ENCODE data around the gene CFB.
A peak's percentile ranks its signal among the peaks of the same experiment; 100 is the strongest.
"Not testable (repeated sequence)": the region's sequence is repeated elsewhere in the genome, so short reads cannot be mapped to it uniquely, and the experiment has no call there.

Gene CFB

DNA sequence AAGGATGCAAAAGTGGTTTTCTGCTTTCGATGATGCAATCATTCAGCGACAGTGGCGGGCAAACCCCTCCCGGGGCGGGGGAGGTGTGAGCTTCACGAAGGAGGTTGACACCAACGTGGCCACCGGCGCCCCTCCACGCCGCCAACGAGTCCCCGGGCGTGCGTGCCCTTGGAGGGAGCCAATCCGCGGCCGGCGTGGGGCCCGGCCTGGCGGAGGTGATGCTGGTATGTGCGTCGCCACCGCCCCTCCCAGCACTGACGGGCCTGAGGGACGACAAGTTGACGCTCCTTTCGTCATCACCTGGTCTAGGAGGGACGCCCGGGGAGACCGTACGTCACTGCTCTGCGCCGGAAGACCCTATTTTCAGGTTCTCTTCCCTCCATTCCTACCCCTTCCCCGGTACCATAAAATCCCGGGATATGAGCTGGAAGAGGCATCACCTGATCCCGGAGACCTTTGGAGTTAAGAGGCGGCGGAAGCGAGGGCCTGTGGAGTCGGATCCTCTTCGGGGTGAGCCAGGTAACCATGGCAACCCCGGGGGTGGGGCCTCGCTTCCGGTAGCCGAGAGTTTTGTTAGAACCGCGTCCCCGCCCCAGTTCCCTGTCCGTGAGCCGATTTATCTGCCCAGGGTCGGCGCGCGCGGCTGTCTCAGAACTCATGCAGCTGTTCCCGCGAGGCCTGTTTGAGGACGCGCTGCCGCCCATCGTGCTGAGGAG is 26.3 kb downstream of the CFB start, which contains the start of gene DXO:
Gene DXO, minus strand, starts transcription at position 146 of the 716 bp plus-strand sequence. CDS start 463 bp downstream, outside the sequence.
- DNase-seq = peak; percentile 99

DNA sequence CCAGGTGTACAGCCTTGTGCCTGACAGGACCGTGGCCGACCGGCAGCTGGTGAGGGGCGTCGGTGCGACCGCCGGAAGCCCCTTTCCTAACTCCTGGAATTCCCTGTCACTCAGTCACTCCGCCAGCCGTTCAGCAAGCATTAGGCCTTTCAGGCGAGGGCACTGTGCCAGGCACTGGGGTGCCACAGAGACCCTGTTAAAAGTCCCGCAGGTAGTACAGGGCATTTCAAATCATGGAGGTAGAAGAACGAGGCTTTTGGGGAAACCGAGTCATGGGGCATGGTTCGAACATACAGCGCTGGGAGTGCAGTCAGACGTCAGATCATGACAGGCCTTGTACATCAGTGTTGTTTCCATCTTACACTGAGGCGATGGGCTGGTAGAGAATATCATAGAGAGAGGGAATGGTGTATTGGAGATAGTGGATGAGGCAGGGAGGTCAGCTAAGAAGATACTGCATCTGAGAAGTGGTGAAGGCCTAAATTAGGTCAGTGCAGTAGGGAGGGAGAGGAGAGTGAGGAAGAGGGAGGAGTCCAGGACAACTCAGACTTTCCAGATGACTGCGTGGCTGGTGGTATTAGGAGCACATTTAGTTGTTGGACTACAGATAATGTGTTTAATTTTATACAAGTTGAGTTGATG is 26.9 kb downstream of the CFB start:
- DNase-seq = no peak

GRCh38 chr6:31976065-31976464 is 30.2 kb downstream of the CFB start:
- not testable (repeated sequence) for DNase-seq

GRCh38 chr6:31977816-31978431 is 32.0 kb downstream of the CFB start:
- DNase-seq = no peak

DNA sequence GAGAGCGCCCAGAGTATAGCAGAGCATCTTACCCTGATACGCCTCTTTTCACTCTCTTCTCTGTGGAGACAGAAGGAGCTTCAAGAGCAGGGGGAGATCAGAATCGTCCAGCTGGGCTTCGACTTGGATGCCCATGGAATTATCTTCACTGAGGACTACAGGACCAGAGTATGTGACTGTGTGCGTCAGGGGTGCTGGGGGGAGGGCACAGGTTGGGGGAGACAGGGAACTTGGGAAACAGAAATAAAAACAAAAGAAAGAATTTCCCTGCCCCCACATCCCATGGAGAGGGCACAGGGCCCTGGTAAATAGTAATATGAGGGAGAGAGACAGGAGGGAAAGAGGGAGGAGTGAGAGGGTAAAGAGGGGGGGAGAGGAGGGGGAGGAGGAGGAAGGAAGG is 32.9 kb downstream of the CFB start:
- no peak for DNase-seq

GRCh38 chr6:31979238-31979898 is 33.5 kb downstream of the CFB start:
- DNase-seq = no peak

- DNase-seq = not testable (repeated sequence)
Measured at GRCh38 chr6:31980195-31980876, 34.4 kb downstream of the CFB start.

DNA sequence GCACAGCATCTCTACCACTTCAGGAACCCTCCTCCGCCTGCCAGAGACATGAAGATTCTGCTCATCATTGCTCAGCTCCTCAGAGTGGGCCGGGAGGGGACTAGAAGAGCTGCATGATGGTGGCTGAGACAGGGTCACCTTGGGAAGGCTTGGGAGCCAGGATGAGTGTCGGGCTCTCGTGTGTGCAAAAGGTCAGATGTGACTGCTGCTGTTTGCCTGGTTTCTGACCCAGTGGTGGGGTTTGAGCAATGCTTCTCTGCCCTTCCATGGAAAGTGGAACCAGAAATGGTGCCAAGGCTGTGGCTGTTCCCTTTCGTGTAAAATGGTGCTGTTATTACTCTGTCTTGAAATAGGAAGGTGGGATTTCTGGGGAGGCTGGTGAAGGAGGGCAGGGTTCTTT is 35.1 kb downstream of the CFB start:
- DNase-seq = not testable (repeated sequence)

- not testable (repeated sequence) for DNase-seq
Measured at GRCh38 chr6:31981744-31982143, 35.8 kb downstream of the CFB start, which contains the start of gene C4A. Gene C4A, plus strand, starts transcription at chr6:31982057. Its CDS starts 51 bp downstream, at chr6:31982108.

DNA sequence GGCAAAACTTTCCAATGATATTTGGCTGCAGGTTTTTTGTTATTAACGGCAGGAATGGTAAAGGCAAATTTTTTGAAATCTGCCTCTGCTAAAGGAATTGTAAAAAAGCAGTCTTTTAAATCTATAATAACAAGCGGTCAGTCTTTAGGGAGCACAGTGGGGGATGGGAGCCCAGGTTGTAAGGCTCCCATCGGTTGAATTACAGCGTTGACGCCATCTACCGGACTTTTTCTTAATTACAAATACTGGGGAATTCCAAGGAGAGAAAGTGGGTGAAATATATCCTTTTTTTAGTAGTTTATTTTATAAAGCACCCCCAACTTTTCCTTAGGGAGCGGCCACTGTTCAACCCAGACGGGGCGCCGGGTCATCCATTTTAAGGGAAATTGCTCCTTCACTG is 43.5 kb downstream of the CFB start:
- DNase-seq = not testable (repeated sequence)

GRCh38 chr6:31994421-31994820 is 48.5 kb downstream of the CFB start:
- not testable (repeated sequence) for DNase-seq

DNA sequence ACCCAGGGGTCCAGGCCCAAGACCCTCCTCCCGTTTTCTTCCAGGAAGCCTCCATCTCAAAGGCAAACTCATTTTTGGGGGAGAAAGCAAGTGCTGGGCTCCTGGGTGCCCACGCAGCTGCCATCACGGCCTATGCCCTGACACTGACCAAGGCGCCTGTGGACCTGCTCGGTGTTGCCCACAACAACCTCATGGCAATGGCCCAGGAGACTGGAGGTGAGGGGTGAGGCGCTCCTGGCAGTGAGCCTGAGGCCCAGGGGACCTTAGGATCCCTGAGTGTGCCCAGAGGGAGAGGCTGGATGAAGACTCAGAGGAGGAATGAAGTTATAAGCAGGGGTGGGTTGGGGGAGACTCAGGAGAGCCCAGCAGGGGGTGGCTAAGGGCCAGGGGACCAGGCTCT is 50.5 kb downstream of the CFB start:
- not testable (repeated sequence) for DNase-seq

Measured in DMS79 treated with DMSO at 0.1 percent for 48 hours (cell line).